Esophagus (tissue), 2 donors: ENCODE measurements around the gene ABHD12. TPM values are rescaled to one million over a fixed set of nuclear protein-coding genes. Genes with fewer than 3 reads are reported as not detected.
"Not testable (repeated sequence)": the region's sequence is repeated elsewhere in the genome, so short reads cannot be mapped to it uniquely, and the experiment has no call there.

Experiments
- H3K27ac ChIP-seq, 2 donors: one replicate each; pipeline ENCODE4 v1.5.1; 2013; ENCODE audit warnings: low read depth in 2 of 2, mild to moderate bottlenecking in 2 of 2, inconsistent platforms in 1 of 2, low read length in 1 of 2, moderate library complexity in 1 of 2
- H3K27me3 ChIP-seq, 2 donors: one replicate each; pipeline ENCODE4 v1.6.1; 2013; ENCODE audit warnings: low read length in 2 of 2, control low read depth in 1 of 2, mild to moderate bottlenecking in 1 of 2; ENCODE audit not compliant: insufficient read depth in 2 of 2, control insufficient read depth in 1 of 2
- H3K36me3 ChIP-seq, 2 donors: one replicate each; pipeline ENCODE4 v1.6.1; 2013; ENCODE audit warnings: low read length in 1 of 2; ENCODE audit not compliant: control insufficient read depth in 2 of 2, insufficient read depth in 2 of 2
- H3K4me1 ChIP-seq, 2 donors: one replicate each; pipeline ENCODE4 v1.6.1; 2013; ENCODE audit warnings: low read length in 1 of 2; ENCODE audit not compliant: control insufficient read depth in 2 of 2, insufficient read depth in 2 of 2
- H3K4me3 ChIP-seq, 2 donors: one replicate each; pipeline ENCODE4 v1.5.1; 2013; ENCODE audit warnings: low read length in 2 of 2, mild to moderate bottlenecking in 2 of 2, low read depth in 1 of 2, moderate library complexity in 1 of 2
- H3K9me3 ChIP-seq, 2 donors: one replicate each; pipeline ENCODE4 v1.6.1; 2013; ENCODE audit warnings: mild to moderate bottlenecking in 2 of 2, low read depth in 1 of 2, low read length in 1 of 2, moderate library complexity in 1 of 2; ENCODE audit not compliant: control insufficient read depth in 2 of 2, insufficient read depth in 1 of 2
- WGBS, 2 donors: extraction: QIAGEN DNeasy Blood & Tissue Kit; methylation state at CpG; one replicate each; pipeline ENCODE4 v1.1.7; 2013; 5-methylcytosine and 5-hydroxymethylcytosine counted together
- polyA plus RNA-seq, 2 donors: library from polyadenylated mRNA; stranded (reverse); fragments of 200-250 nt; gene quantifications; one replicate each; pipeline ENCODE4 v1.2.3, GENCODE V29; 2013
- donor health status: healthy with polysubstance abuse.
- donor health status: Bipolar disorder and iron deficiency.

The ABHD12 gene
- polyA plus RNA-seq, 2 donors: 36.9 to 42.3 TPM

DNA sequence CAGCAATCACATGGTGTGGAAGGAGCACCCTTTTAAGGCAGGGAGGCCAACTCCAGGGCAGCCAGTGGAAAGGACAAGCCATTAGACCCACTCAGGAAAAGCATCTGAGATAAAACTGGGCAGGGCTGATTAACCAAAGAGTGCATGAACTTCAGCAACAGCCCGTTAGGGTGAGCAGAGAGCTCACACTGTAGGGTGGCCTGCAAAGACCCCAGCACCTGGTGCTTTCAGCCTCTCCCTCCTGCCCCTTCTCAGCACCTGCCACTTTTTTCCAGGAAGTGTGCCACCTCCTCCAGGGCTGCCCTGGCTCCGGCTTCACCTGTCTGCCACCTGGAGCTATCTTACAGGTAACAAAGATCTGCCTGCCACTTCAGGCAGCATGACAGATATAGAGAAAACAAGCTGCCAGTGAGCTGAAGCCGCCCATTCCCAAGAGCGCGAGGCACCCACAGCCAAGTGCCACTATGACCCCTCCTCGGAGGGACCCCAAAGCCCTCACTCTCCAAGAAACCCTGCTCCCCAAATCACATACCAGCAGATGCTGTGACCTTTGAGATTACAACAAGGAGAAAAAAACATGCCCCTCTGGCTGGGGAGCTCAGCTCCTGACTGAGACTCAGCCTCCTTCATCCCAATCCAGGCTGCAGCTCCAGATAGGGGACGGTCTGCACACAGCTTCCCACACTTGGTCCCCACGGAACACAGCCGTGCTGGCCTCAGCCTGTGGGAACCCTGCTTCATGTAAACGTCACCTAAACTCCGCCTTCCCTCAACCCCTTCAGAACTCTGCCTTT, 71.2 kb downstream of the ABHD12 start:
- H3K27ac ChIP-seq: no peak overlapping the region
- no peak overlapping the region for H3K4me3 ChIP-seq
- H3K36me3 ChIP-seq: peaks cover 8 to 26% of the 10 kb centered on the region in 2 donors
- no peaks in the 10 kb centered on the region for H3K27me3 ChIP-seq
- WGBS, 2 donors: 83 to 90% methylated on average over 11 of the region's 11 CpGs
- peaks cover 2 to 5% of the 10 kb centered on the region in 2 donors for H3K4me1 ChIP-seq
- no peaks in the 10 kb centered on the region for H3K9me3 ChIP-seq

DNA sequence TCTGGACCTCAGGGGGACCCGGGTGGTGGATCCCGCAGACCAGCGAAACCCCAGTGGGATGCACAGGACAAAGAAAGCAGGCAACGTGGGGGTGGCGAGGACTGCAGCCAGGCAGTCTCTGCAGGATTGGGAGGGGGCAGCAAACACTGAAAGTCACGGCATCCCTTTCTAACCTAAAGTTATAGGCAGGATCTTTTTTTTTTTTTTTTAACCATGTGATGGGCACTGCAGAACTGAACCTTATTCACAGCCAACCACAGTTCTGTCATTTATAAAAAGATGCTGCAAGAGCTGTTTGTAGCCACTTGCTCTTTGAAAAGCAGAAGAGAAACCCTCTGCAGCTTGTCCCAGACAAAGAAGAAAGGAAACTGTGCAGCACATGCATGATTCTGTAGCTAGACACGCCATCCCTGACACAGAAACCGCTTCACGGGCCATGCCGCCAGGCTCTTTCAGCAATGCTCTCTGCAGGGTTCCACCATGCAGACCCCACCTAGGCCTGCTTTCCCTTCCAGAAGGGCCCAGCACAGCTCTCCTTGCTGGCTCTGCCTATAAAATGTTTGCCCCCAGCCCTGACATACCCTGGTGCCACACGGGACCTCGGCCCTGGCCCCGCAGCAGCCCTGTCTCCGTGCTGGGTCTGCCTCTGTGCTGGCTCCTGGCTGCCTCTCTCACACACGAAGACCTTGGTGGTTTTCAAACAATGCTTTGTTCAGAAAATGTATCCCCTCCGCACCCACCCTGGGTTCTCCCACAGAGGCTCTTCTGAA, 72.0 kb downstream of the ABHD12 start:
- Histone ChIP-seq H3K36me3 (peaks cover 8 to 24% of the 10 kb centered on the region in 2 donors), H3K27me3 (no peaks in the 10 kb centered on the region), H3K27ac (no peak overlapping the region), H3K4me3 (no peak overlapping the region), H3K4me1 (peaks cover 0 to 5% of the 10 kb centered on the region in 2 donors), H3K9me3 (no peaks in the 10 kb centered on the region)
- 88 to 90% methylated on average over 16 of the region's 16 CpGs for WGBS, 2 donors

DNA sequence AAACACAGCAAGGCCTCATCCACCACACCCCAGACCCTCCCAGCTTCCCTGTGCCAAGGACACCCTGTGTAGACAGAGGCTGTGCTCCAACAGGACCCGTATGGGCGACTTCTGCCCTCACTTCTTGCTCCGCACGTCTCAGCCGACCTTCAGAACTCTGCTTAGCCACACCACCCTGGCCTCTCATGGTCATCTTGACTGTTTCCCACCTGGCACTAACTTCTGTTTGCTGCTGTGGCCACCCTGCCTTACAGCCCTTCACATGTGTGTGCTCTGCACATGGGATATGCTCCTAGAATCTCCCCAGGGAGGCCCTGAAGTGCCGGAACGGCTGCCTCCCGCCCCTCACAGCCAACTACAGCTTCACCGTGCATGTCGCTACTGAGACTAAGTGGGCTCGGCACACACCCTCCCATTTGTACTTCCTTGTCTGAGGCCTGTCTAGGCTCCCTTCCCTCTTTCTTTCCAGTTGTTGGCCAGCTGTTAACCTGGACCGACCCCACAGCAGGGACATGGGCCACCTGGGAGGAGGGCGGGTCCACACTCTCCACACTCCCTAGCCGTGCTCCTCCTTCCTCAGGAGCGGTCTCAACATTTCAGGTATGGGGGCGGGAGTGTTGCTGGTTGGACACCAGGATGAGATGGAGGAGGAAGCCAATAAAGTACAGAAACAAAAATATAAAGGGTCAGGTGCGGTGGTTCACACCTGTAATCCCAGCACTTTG, 73.1 kb downstream of the ABHD12 start:
- Histone ChIP-seq H3K4me3 (no peak overlapping the region), H3K9me3 (no peaks in the 10 kb centered on the region), H3K27ac (no peak overlapping the region), H3K4me1 (peaks cover 0 to 5% of the 10 kb centered on the region in 2 donors), H3K36me3 (peaks cover 8 to 21% of the 10 kb centered on the region in 2 donors), H3K27me3 (no peaks in the 10 kb centered on the region)
- WGBS, 2 donors: 87 to 88% methylated on average over 17 of the region's 17 CpGs

DNA sequence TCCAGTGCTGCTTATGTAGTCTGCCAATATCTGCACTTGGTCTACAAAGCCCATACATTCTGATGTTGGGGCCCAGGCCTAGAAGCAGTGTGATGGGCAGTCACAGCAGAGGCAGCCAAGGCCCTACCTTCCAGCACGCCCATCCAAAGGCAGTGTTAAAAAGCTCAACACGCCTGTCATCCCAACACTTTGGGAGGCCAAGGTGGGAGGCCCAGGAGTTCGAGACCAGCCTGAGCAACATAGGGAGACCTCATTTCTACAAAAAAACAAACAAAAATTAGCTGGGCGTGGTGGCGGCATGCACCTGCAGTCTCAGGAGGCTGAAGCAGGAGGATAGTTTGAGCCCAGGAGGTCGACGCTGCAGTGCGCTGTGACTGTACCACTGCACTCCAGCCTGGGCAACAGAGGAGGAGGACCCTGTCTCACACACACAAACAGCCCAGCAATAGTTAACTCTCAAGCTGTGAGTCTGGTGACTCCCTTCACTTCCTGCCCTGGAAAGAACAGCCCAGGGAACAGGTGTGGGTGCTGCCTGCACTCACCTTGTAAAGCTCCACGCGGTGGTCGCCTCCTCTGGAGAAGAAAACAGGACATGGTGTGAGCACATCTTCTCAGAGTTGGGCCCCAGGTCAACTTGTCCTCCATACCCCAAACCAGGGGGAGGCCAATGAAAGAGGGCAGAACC, 74.0 kb downstream of the ABHD12 start:
- peaks cover 8 to 21% of the 10 kb centered on the region in 2 donors for H3K36me3 ChIP-seq
- 97 to 98% methylated on average over 11 of the region's 11 CpGs for WGBS, 2 donors
- H3K27ac ChIP-seq: no peak overlapping the region

DNA sequence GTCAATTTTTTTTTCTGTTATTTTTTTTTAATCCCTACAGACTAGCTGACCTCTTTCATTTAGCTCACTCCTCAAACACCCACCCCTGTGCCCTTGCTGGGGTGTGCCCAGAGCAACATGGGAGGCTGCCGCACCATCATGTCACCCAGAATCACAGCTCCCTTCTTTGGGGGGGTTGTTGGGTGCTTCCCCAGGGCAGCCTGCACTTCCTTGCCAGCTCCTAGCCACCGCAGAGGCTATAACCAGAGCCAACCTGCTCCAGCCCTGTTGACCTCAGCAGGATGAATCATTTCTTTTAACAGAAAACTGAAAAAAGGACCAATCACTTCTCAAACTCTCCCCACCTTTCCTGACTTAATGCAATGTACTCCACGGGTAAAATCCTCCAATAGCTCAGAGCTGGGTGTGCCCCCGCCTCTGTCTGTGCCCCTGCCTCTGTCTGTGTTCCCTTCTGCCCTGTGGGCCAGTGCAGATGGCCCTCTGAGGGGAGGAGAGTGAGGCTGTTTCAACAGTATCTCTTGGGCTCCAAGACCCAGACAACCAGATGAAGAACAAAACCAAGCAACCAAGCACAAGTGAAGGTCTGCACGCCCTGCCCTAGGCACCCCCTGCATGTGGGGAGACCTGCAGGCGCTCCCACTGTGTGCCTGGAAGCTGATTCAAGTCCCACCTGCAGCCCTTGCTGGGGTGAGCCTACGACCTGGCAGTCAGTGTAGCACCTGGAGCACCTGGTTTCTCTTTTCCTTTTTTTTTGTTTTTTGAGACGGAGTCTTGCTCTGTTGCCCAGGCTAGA, 75.0 kb downstream of the ABHD12 start:
- Histone ChIP-seq H3K9me3 (no peaks in the 10 kb centered on the region), H3K36me3 (peaks cover 3 to 16% of the 10 kb centered on the region in 2 donors)

More for the DNA sequence above, 74.0 kb downstream of the ABHD12 start:
- no peaks in the 10 kb centered on the region for H3K9me3 ChIP-seq
- no peak overlapping the region for H3K4me3 ChIP-seq
- H3K27me3 ChIP-seq: no peaks in the 10 kb centered on the region
- peaks cover 0 to 5% of the 10 kb centered on the region in 2 donors for H3K4me1 ChIP-seq

DNA sequence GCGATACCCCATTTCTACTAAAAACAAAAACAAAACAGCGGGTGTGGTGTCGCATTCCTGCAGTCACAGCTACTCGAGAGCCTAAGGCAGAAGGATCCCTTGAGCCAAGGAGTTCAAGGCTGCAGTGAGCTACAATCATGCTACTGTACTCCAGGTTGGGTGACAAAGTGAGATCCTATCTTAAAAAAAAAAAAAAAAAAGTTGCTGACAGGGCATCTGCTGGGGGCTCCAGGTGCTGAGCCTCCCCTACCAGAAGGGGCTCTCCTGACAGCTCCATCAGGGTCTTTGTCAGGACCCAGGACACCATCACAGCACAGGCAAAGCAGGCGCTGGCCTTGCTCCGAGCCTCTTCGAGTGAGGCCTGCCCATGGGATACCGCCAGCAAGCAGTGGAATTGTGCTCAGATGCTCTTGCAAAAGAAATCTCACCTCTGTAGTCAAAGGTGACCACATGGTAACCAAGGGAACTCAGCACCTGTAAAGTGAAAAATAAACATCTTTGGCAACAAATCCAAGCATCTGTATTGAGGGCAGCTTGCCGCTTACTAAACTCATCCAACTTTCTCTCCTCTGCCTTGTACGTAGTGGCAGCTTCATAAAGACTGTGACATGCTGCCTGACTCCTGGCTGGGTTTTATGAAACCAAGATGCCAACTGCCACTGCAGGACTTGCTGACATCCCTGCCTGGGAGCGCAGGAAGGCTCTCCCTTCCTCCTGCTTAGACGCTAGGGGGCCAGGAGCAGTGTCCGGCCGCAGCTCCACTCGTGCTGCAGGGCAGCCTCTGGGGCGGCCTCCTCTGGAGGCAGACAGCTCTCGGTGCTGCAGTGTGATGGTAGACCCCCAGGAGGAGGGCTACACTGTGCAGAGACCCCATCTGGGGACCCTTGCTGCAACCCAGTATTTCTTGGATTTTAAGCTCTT, 75.9 kb downstream of the ABHD12 start:
- no peaks in the 10 kb centered on the region for H3K9me3 ChIP-seq
- H3K27me3 ChIP-seq: no peaks in the 10 kb centered on the region
- H3K4me1 ChIP-seq: peaks cover 0 to 20% of the 10 kb centered on the region in 2 donors
- H3K27ac ChIP-seq: no peak overlapping the region
- 93 to 94% methylated on average over 17 of the region's 17 CpGs for WGBS, 2 donors
- peaks cover 0 to 10% of the 10 kb centered on the region in 2 donors for H3K36me3 ChIP-seq
- H3K4me3 ChIP-seq: no peak overlapping the region

More for the DNA sequence above, 75.0 kb downstream of the ABHD12 start:
- Histone ChIP-seq H3K4me1 (peaks cover 0 to 14% of the 10 kb centered on the region in 2 donors), H3K27me3 (no peaks in the 10 kb centered on the region), H3K4me3 (no peak overlapping the region), H3K27ac (no peak overlapping the region)
- 85 to 88% methylated on average over 8 of the region's 8 CpGs for WGBS, 2 donors

DNA sequence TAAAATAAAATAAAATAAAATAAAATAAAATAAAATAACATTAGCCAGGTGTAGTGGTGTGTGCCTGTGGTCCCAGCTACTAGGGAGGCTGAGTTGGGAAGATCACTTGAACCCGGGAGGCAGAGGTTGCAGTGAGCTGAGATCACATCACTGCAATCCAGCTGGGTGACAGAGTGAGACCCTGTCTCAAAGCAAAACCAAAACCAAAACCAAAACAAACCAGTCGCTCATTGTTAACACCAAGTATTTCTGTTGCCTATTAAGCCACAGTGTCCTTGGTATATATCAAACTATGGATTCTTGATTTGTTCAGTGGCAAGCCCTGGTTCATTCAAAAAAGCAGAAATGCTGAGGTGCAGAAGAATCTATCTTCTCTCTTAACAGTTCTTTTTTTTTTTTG, 77.0 kb downstream of the ABHD12 start:
- peaks cover 0 to 28% of the 10 kb centered on the region in 2 donors for H3K4me1 ChIP-seq
- no peaks in the 10 kb centered on the region for H3K27me3 ChIP-seq
- no peaks in the 10 kb centered on the region for H3K9me3 ChIP-seq
- 77 to 79% methylated on average over 2 of the region's 2 CpGs for WGBS, 2 donors
- peaks cover 0 to 13% of the 10 kb centered on the region in 2 donors for H3K36me3 ChIP-seq
- no peak overlapping the region for H3K4me3 ChIP-seq
- no peak overlapping the region for H3K27ac ChIP-seq

DNA sequence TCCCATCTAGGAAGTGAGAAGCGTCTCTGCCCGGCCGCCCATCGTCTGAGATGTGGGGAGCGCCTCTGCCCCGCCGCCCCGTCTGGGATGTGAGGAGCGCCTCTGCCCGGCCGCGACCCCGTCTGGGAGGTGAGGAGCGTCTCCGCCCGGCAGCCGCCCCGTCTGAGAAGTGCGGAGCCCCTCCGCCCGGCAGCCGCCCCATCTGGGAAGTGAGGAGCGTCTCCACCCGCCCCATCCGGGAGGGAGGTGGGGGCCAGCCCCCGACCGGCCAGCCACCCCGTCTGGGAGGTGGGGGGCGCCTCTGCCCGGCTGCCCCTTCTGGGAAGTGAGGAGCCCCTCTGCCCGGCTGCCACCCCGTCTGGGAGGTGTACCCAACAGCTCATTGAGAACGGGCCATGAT, 77.9 kb downstream of the ABHD12 start:
- H3K9me3 ChIP-seq, H3K4me3 ChIP-seq, H3K27ac ChIP-seq, H3K27me3 ChIP-seq: not testable (repeated sequence)
- H3K4me1 ChIP-seq: peaks cover 0 to 28% of the 10 kb centered on the region in 2 donors
- peaks cover 0 to 15% of the 10 kb centered on the region in 2 donors for H3K36me3 ChIP-seq
- WGBS, 2 donors: 95 to 98% methylated on average over 19 to 32 of the region's 33 CpGs
